SK-N-SH (cell line): Measurements from ENCODE around the gene IL20RB.

Experiments used
- EZH2phosphoT487 ChIP-seq: fragments of 200-600 bp; sonication (generic); IDR thresholded peaks from 2 replicates; pipeline ENCODE4 v1.6.1; 2017; ENCODE audit warnings: low read depth, mixed run types, mild to moderate bottlenecking, antibody characterized with exemption, moderate library complexity, borderline replicate concordance
- GATA2 ChIP-seq: sonication (generic); formaldehyde crosslinking; IDR thresholded peaks from 2 replicates; pipeline ENCODE4 v1.5.0; 2020; ENCODE audit warnings: mild to moderate bottlenecking, missing genetic modification reagents
- MEF2A ChIP-seq: IDR thresholded peaks from 2 replicates; pipeline ENCODE4 v1.4.0; 2012; ENCODE audit warnings: low read depth, borderline replicate concordance
- MXI1 ChIP-seq: IDR thresholded peaks from 2 replicates; pipeline ENCODE4 v1.6.1; 2012; ENCODE audit warnings: mild to moderate bottlenecking, low read depth, low read length, improper control_type of control experiment
- NRF1 ChIP-seq: IDR thresholded peaks from 2 replicates; pipeline ENCODE4 v1.6.1; 2012; ENCODE audit warnings: low read depth, mild to moderate bottlenecking, low read length
- RAD21 ChIP-seq: IDR thresholded peaks from 2 replicates; pipeline ENCODE4 v1.6.1; 2012; ENCODE audit warnings: mild to moderate bottlenecking, low read length
- RFX5 ChIP-seq: IDR thresholded peaks from 2 replicates; pipeline ENCODE4 v1.6.1; 2012; ENCODE audit warnings: mild to moderate bottlenecking, improper control_type of control experiment, low read length
- SMC3 ChIP-seq: IDR thresholded peaks from 2 replicates; pipeline ENCODE4 v1.6.1; 2012; ENCODE audit warnings: low read depth, low read length, improper control_type of control experiment
- TAF1 ChIP-seq: IDR thresholded peaks from 2 replicates; pipeline ENCODE4 v1.6.1; 2012; ENCODE audit warnings: low read depth, mild to moderate bottlenecking, low read length, moderate library complexity, borderline replicate concordance
- TEAD4 ChIP-seq: IDR thresholded peaks from 2 replicates; pipeline ENCODE4 v1.4.0; 2012; ENCODE audit warnings: mild to moderate bottlenecking, borderline replicate concordance; ENCODE audit not compliant: insufficient read depth
- TF ChIP-seq, protein P1 (sequence below): IDR thresholded peaks from 2 replicates; pipeline ENCODE4 v1.4.0; 2012; ENCODE audit warnings: low read depth, borderline replicate concordance
- TF ChIP-seq, protein P2 (sequence below): fragments of 200-600 bp; sonication (generic); IDR thresholded peaks from 2 replicates; pipeline ENCODE4 v1.6.1; 2017; ENCODE audit warnings: antibody characterized with exemption, mild to moderate bottlenecking, moderate library complexity
- TF ChIP-seq, protein P3 (sequence below): IDR thresholded peaks from 2 replicates; pipeline ENCODE4 v1.4.0; 2012; ENCODE audit warnings: low read depth

DNA sequence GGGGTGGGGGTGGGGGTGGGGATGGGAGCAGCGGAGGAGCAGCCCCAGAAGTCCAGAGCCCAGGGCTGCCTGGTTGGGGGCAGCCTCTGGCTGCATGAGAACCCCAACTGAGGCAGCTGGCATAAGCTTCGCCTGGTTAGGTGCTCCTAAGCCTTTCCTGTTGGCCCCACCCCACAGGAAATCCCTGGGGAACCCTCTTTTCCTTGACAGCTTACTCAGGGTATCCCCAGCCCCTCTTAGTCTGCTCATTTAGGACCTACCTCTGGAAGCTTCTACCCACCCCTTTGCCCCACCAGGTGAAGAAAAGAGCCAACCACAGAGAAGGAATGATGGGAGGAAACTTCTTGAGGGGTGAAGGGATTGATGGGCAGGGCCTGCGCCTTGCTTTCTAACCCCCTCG lies 53.4 kb downstream of the IL20RB start:
- TF ChIP-seq EZH2phosphoT487 (no peak), MEF2A (no peak), TAF1 (no peak), TEAD4 (no peak), MXI1 (no peak), RAD21 (no peak), RFX5 (no peak), GATA2 (CRISPR knock-in tag) (no peak), NRF1 (no peak), SMC3 (no peak)
- TF ChIP-seq, protein P1, sequence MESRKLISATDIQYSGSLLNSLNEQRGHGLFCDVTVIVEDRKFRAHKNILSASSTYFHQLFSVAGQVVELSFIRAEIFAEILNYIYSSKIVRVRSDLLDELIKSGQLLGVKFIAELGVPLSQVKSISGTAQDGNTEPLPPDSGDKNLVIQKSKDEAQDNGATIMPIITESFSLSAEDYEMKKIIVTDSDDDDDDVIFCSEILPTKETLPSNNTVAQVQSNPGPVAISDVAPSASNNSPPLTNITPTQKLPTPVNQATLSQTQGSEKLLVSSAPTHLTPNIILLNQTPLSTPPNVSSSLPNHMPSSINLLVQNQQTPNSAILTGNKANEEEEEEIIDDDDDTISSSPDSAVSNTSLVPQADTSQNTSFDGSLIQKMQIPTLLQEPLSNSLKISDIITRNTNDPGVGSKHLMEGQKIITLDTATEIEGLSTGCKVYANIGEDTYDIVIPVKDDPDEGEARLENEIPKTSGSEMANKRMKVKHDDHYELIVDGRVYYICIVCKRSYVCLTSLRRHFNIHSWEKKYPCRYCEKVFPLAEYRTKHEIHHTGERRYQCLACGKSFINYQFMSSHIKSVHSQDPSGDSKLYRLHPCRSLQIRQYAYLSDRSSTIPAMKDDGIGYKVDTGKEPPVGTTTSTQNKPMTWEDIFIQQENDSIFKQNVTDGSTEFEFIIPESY = no peak
- TF ChIP-seq, protein P2, sequence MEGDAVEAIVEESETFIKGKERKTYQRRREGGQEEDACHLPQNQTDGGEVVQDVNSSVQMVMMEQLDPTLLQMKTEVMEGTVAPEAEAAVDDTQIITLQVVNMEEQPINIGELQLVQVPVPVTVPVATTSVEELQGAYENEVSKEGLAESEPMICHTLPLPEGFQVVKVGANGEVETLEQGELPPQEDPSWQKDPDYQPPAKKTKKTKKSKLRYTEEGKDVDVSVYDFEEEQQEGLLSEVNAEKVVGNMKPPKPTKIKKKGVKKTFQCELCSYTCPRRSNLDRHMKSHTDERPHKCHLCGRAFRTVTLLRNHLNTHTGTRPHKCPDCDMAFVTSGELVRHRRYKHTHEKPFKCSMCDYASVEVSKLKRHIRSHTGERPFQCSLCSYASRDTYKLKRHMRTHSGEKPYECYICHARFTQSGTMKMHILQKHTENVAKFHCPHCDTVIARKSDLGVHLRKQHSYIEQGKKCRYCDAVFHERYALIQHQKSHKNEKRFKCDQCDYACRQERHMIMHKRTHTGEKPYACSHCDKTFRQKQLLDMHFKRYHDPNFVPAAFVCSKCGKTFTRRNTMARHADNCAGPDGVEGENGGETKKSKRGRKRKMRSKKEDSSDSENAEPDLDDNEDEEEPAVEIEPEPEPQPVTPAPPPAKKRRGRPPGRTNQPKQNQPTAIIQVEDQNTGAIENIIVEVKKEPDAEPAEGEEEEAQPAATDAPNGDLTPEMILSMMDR = no peak
- TF ChIP-seq, protein P3, sequence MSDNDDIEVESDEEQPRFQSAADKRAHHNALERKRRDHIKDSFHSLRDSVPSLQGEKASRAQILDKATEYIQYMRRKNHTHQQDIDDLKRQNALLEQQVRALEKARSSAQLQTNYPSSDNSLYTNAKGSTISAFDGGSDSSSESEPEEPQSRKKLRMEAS = no peak
